ENCODE data around the gene SLC6A9.

The SLC6A9 gene

GRCh38 chr1:43991200-43991475 is 40.1 kb downstream of the SLC6A9 start:
- DNase-seq (ENCODE audit: low read depth, low spot score), result no peak
- H3K27ac ChIP-seq, result peak overlapping the region; percentile 78

GRCh38 chr1:43990271-43991199 is 40.7 kb downstream of the SLC6A9 start:
- DNase-seq (ENCODE audit: low read depth, low spot score), result no peak
- H3K27ac ChIP-seq, result peak overlapping the region; percentile 78

DNA sequence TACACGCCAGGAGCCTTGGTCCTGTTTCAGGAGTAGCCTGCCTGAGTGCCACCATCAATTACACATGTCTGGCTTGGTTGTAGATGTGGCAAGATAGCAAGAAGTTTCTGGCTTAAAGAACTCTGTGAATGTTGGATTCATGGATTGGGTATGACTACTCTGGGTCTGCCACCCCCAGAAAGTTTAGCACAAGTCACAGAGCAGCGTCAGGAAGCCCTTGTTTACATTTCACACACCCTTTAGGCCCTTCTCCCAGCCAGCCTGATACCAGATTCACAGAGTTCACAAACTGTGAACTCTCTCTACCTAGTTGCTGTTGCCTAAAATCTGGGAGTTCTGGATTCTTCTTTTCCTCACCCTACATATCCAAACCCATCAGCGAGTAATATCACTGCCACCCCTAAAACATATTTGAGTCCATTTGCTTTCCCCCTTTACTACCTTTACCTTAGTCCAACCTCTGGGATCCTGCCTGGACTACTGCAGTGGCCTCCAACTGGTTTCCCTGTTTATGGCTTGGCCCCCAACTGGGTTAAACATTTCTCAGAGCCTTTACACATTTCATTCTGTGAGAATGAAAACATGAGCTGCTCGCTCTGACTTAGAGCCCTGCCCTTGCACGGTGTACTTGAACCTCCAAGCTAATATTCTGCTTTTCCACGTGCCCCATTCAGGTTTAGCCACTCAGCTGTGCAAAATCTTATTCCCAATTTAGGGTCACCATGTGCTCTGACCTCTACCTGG is 43.9 kb downstream of the SLC6A9 start:
- no peak for DNase-seq (ENCODE audit: low read depth, low spot score)
- H3K27ac ChIP-seq, result peak overlapping the region; percentile 56

DNA sequence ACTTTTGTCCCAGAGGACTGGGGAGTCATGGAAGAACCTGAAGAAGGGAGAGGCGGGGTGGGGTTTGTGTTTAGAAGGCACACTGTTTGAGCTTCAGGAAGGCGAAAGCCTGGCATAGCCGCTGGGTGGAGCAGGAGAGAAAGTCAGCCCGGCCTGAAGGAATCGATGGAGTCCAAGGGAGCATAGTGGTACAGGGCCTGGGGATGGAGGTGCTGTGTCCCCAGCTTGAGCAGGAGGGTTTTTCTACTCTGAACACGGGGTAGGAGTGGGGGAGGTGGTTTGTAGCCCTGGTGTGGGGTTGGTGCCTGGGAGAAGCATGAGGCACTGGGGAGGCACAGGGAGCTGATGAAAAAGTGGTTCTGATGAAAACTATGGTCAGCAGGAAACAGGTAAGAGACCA is 44.5 kb downstream of the SLC6A9 start:
- H3K27ac ChIP-seq, result peak overlapping the region; percentile 56
- no peak for DNase-seq (ENCODE audit: low read depth, low spot score)

DNA sequence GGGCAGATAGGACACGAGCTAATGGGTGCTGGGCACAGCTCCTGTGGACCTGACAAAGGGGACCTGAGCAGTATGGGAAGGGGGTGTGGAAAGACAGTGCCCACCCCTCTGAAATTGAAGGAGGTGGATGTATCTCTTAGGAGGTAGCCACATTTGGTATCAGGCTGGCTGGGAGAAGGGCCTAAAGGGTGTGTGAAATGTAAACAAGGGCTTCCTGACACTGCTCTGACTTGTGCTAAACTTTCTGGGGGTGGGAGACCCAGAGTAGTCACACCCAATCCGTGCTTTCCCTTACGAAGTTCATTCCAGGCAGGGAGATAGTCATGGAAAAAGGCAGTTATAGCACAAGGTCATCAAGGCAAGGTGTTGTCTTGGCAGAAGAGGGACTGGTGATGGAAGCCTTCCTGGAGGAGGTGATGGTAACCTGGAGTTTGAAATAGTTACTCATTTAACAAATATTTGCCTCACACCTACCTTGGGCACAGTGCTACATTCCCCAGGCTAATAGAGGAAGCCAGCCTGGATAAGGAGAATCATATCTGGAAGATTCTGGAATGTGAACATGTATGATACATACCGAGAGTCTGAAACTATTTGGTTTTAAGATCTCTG is 45.2 kb downstream of the SLC6A9 start:
- peak overlapping the region; percentile 56 for H3K27ac ChIP-seq
- DNase-seq (ENCODE audit: low read depth, low spot score), result no peak

DNA sequence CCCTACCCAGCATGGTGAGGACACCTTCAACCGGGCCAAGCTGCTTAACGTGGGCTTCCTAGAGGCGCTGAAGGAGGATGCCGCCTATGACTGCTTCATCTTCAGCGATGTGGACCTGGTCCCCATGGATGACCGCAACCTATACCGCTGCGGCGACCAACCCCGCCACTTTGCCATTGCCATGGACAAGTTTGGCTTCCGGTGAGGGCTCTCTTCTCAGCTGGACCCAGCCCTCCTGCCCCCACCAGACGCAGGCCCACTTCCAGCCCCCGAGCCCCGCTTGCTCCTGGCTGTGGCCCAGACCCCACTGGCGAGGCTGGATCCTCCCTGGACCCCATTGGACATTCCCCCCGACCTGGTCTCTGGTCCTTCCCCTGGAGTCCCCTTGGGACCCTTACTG is 46.4 kb downstream of the SLC6A9 start:
- no peak overlapping the region for H3K27ac ChIP-seq
- no peak for DNase-seq (ENCODE audit: low read depth, low spot score)

DNA sequence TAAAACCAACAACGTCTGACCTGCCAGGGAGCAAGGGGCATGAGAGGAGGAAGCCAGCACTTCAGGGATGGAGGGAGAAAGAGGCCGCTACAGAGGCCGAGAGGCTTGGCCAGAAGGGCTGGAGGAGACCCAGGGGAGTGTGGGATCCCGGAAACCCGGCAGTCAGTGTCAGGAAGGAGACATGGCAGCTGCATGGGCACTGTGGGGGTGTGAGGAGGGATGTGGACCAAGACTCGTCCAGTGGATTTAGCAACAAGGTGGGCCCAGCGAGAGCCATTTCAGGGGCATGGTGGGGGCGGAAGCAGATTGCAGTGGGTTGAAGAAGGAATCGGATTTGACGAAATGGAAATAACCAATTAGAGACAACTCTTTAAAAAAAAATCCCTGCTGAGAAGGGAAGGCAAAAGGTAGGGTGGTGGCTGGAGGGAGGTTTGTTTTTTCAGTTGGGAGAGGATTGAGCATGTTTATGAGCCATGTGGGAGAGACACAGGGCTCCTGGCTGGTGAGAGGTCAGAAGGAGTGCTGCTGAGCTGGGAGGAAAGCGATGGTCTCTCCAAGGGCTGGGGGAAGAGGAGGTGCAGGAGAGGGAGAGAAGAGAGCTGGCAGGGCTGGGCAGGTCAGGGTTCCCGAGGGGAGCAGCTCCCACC is 47.9 kb downstream of the SLC6A9 start:
- H3K27ac ChIP-seq, result no peak overlapping the region
- no peak for DNase-seq (ENCODE audit: low read depth, low spot score)

- H3K27ac ChIP-seq, result no peak overlapping the region
- DNase-seq (ENCODE audit: low read depth, low spot score), result no peak
Measured at GRCh38 chr1:43982808-43983207, 48.5 kb downstream of the SLC6A9 start.

- DNase-seq (ENCODE audit: low read depth, low spot score), result no peak
- no peak overlapping the region for H3K27ac ChIP-seq
Measured at GRCh38 chr1:43982241-43982640, 49.0 kb downstream of the SLC6A9 start.

DNA sequence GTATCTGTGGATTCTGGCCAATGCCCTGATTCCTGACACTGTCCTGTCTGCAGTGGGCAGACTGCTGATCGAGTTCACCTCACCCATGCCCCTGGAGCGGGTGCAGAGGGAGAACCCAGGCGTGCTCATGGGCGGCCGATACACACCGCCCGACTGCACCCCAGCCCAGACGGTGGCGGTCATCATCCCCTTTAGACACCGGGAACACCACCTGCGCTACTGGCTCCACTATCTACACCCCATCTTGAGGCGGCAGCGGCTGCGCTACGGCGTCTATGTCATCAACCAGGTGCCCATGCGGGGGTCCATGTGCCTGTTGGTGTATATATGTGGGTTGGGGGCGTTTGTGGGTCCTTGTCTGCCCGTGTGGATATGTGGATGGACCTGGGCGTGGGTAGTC is 49.6 kb downstream of the SLC6A9 start:
- no peak for DNase-seq (ENCODE audit: low read depth, low spot score)
- peak overlapping the region; percentile 84 for H3K27ac ChIP-seq

DNA sequence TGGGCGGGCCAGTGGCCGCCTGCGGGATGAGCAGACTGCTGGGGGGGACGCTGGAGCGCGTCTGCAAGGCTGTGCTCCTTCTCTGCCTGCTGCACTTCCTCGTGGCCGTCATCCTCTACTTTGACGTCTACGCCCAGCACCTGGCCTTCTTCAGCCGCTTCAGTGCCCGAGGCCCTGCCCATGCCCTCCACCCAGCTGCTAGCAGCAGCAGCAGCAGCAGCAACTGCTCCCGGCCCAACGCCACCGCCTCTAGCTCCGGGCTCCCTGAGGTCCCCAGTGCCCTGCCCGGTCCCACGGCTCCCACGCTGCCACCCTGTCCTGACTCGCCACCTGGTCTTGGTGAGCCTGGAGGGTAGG is 50.1 kb downstream of the SLC6A9 start:
- H3K27ac ChIP-seq, result peak overlapping the region; percentile 84
- no peak for DNase-seq (ENCODE audit: low read depth, low spot score)

DNA sequence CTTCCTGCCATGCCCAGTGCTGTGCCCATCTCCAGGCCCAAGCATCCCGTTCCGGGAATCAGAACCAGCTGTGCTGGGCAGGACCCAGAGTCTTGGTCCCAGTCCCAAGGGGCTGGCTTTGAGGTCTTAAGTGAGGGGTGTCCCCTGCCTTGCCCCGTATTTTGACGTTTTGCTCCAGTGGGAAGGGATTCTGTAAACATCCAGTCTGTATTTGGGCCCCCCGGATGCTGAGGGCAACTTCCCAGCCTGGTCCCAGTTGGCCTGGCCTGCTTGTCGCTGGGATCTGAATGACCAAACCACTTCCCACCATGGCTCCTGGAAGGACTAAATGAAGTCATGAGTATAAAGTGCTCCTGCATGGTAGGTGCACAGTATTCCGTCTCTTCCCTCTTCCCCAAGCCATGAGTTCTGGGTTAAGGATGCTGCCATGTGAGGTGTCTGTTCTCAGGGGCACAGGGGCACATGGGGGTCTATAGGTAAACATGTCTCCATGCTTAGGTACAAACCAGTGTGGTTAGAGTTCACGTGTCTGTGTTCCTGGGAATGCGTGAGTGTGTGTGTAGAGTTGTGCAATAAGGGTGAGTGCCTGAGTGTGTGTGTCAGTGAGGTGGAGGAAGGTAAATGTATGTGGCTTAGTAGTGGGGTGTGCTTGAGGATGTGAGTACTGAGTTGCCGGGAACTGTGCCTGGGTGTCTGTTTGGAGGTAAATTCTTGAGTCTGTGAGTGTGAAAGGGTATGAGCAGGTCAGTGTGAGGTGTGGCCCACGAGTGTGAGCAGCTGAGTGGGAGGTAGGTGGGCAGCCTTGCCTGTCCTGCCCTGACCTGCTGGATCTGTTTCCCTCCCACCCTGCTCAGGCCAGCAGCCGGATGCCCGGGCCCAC is 50.8 kb downstream of the SLC6A9 start:
- peak; percentile 70 for DNase-seq (ENCODE audit: low read depth, low spot score)
- H3K27ac ChIP-seq, result peak overlapping the region; percentile 84

GRCh38 chr1:43979528-43980254 is 51.6 kb downstream of the SLC6A9 start:
- H3K27ac ChIP-seq, result peak overlapping the region; percentile 84

DNA sequence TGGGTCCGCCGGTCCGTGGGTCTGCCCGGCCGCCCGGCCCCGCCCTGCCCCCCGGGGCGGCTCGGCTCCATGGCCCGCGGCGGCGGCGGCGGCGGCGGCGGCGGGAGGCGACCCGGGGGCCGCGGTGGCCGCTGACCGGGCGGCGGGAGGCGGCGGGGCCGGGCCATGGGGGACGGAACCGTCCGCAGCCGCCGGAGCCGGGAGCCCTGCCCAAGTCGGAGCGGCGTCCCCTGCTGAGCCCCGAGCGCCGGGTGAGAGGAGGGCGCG is 52.1 kb downstream of the SLC6A9 start:
- peak overlapping the region; percentile 84 for H3K27ac ChIP-seq
- DNase-seq (ENCODE audit: low read depth, low spot score), result no peak

More at GRCh38 chr1:43979528-43980254, 51.6 kb downstream of the SLC6A9 start:
- no peak for DNase-seq (ENCODE audit: low read depth, low spot score)

- H3K27ac ChIP-seq, result peak within 1 kb of the TSS; percentile 84
- DNase-seq (ENCODE audit: low read depth, low spot score), result no peak
Measured at GRCh38 chr1:43978551-43979260, 52.6 kb downstream of the SLC6A9 start, which contains the start of gene B4GALT2. B4GALT2 (plus strand) TSS chr1:43979210; CDS start chr1:43981161, 1,951 bp downstream.

- peak overlapping the region; percentile 84 for H3K27ac ChIP-seq
- DNase-seq (ENCODE audit: low read depth, low spot score), result no peak
Measured at GRCh38 chr1:43978264-43978550, 53.1 kb downstream of the SLC6A9 start.

- no peak for DNase-seq (ENCODE audit: low read depth, low spot score)
Measured at GRCh38 chr1:43977376-43978263, 53.6 kb downstream of the SLC6A9 start.

GRCh38 chr1:43976890-43977289 is 54.4 kb downstream of the SLC6A9 start:
- no peak for DNase-seq (ENCODE audit: low read depth, low spot score)
- H3K27ac ChIP-seq, result no peak overlapping the region

More at GRCh38 chr1:43977376-43978263, 53.6 kb downstream of the SLC6A9 start:
- no peak overlapping the region for H3K27ac ChIP-seq
